A549 (cell line): ENCODE results near the gene FBXL7. TPM values are rescaled to one million over a fixed set of nuclear protein-coding genes. Genes with fewer than 3 reads are reported as not detected.

Source experiments
- ATAC-seq, 2 experiments: fragments of 200-7000 bp in 1 of 2; fragments of >200 bp in 1 of 2; cut with Nextera tagmentation in 1 of 2; cut with Tn5 transposase in 1 of 2; 3 replicates each; pipeline versions ENCODE4 v1.8.0 to v1.9.1; 2018 to 2020; ENCODE audit warnings: mild to moderate bottlenecking in 1 of 2, moderate library complexity in 1 of 2
- CTCF ChIA-PET: fragments of 300-600 bp; sonication (Branson Sonifier 250); formaldehyde crosslinking; extraction: SDS; loops from one replicate; lab custom pipeline; 2021; ENCODE audit warnings: antibody characterized with exemption, inconsistent platforms; lab: Yijun Ruan, JAX
- POLR2A ChIA-PET: fragments of 350-600 bp; formaldehyde crosslinking; extraction: SDS; loops from one replicate; lab custom pipeline; 2021; ENCODE audit warnings: antibody characterized with exemption, inconsistent platforms; lab: Yijun Ruan, JAX
- DNase-seq, 2 experiments: peaks; one replicate each; pipeline versions ENCODE4 v3.0.0 to v3.0.0-alpha.2; 2011 to 2016; ENCODE audit warnings: low read depth in 1 of 2, low spot score in 1 of 2
- FAIRE-seq: peaks from 2 replicates; lab custom pipeline; 2011; peaks lifted over from hg19 to GRCh38; lab: Jason Lieb, UNC
- H3K27ac ChIP-seq, 2 experiments: fragments of >200 bp; sonication (Bioruptor Twin); formaldehyde crosslinking; 3 replicates each; pipeline ENCODE4 v1.5.1; 2016 to 2017
- H3K4me1 ChIP-seq: fragments of >200 bp; sonication (Bioruptor Twin); formaldehyde crosslinking; 3 replicates; pipeline ENCODE4 v1.6.1; 2016
- H3K4me2 ChIP-seq: fragments of >200 bp; sonication (Bioruptor Twin); formaldehyde crosslinking; 3 replicates; pipeline ENCODE4 v1.6.1; 2016
- H3K4me3 ChIP-seq: fragments of >200 bp; sonication (Bioruptor Twin); formaldehyde crosslinking; 3 replicates; pipeline ENCODE4 v1.5.1; 2016
- H3K9me3 ChIP-seq: fragments of >200 bp; sonication (Bioruptor Twin); formaldehyde crosslinking; 3 replicates; pipeline ENCODE4 v1.6.1; 2016
- CBX8 ChIP-seq: fragments of 200-600 bp; sonication (generic); IDR thresholded peaks from 2 replicates; pipeline ENCODE4 v1.6.1; 2016
- CHD2 ChIP-seq: fragments of 150-350 bp; IDR thresholded peaks from 2 replicates; pipeline ENCODE4 v1.6.1; 2014; ENCODE audit warnings: low read length; ENCODE audit not compliant: partially characterized antibody
- E2F6 ChIP-seq: IDR thresholded peaks from 2 replicates; pipeline ENCODE4 v1.6.1; 2012; ENCODE audit warnings: low read depth, borderline replicate concordance
- EP300 ChIP-seq, 2 experiments: fragments of >200 bp; sonication (Bioruptor Twin); formaldehyde crosslinking; IDR thresholded peaks; 2 replicates in 1 of 2; 3 replicates in 1 of 2; pipeline ENCODE4 v1.6.1; 2016 to 2017
- FOSB ChIP-seq: fragments of 250-450 bp; sonication (Bioruptor Pico); IDR thresholded peaks from 2 replicates; pipeline ENCODE4 v1.5.0; 2020; ENCODE audit warnings: mild to moderate bottlenecking, moderate library complexity
- HDAC2 ChIP-seq: fragments of 200-600 bp; sonication (generic); IDR thresholded peaks from 2 replicates; pipeline ENCODE4 v1.6.1; 2016
- MAFK ChIP-seq: fragments of 450-650 bp; IDR thresholded peaks from 2 replicates; pipeline ENCODE4 v1.6.1; 2014; ENCODE audit not compliant: partially characterized antibody
- NFE2L2 ChIP-seq: fragments of 150-350 bp; conservative IDR thresholded peaks from 2 replicates; pipeline ENCODE4 v1.6.1; 2014; ENCODE audit warnings: low read length
- NPAS2 ChIP-seq: fragments of 250-450 bp; sonication (Bioruptor Pico); IDR thresholded peaks from 2 replicates; pipeline ENCODE4 v1.8.0; 2022; ENCODE audit warnings: mild to moderate bottlenecking, moderate library complexity, borderline replicate concordance
- NR3C1 ChIP-seq: fragments of >200 bp; sonication (Bioruptor Twin); formaldehyde crosslinking; IDR thresholded peaks from 3 replicates; pipeline ENCODE4 v1.6.1; 2017
- PHF8 ChIP-seq: fragments of 200-600 bp; sonication (generic); IDR thresholded peaks from 2 replicates; pipeline ENCODE4 v1.6.1; 2016; ENCODE audit warnings: low read depth, mild to moderate bottlenecking, antibody characterized with exemption, moderate library complexity, borderline replicate concordance
- POLR2A ChIP-seq: IDR thresholded peaks from 2 replicates; pipeline ENCODE4 v1.6.1; 2012; ENCODE audit warnings: mild to moderate bottlenecking, low read length
- POLR2AphosphoS2 ChIP-seq: conservative IDR thresholded peaks from 2 replicates; pipeline ENCODE4 v1.6.1; 2012; ENCODE audit warnings: low read length, improper control_type of control experiment, inconsistent platforms
- RAD21 ChIP-seq, 2 experiments: fragments of >200 bp in 1 of 2; sonication (Bioruptor Twin) in 1 of 2; formaldehyde crosslinking in 1 of 2; IDR thresholded peaks in 1 of 2; conservative IDR thresholded peaks in 1 of 2; 2 replicates in 1 of 2; 3 replicates in 1 of 2; pipeline ENCODE4 v1.6.1; 2012 to 2018; ENCODE audit warnings: inconsistent platforms in 1 of 2
- RARB ChIP-seq: fragments of 250-450 bp; sonication (Bioruptor Pico); IDR thresholded peaks from 2 replicates; pipeline ENCODE4 v1.8.0; 2021; ENCODE audit warnings: mild to moderate bottlenecking, moderate library complexity
- REST ChIP-seq: fragments of 200-600 bp; sonication (generic); IDR thresholded peaks from 2 replicates; pipeline ENCODE4 v1.6.1; 2016; ENCODE audit warnings: antibody characterized with exemption, mild to moderate bottlenecking, moderate library complexity
- SMC3 ChIP-seq: fragments of >200 bp; sonication (Bioruptor Twin); formaldehyde crosslinking; IDR thresholded peaks from 3 replicates; pipeline ENCODE4 v1.6.1; 2018; ENCODE audit warnings: inconsistent platforms
- TFCP2L1 ChIP-seq: fragments of 250-450 bp; sonication (Bioruptor Pico); IDR thresholded peaks from 2 replicates; pipeline ENCODE4 v1.5.0; 2021; ENCODE audit warnings: mild to moderate bottlenecking
- USF2 ChIP-seq: fragments of 450-650 bp; IDR thresholded peaks from 2 replicates; pipeline ENCODE4 v1.6.1; 2014; ENCODE audit warnings: antibody characterized with exemption
- WGBS: methylation state at CpG from one replicate; pipeline ENCODE4 v1.1.6; 2017; ENCODE audit errors: missing lambda C conversion rate; 5-methylcytosine and 5-hydroxymethylcytosine counted together
- polyA plus RNA-seq, 4 experiments: library from polyadenylated mRNA; depleted of rRNA in 3 of 4; stranded (reverse); fragments of >200 nt; fragmentation: RNase III in 1 of 4; extraction: RNeasy Plus Mini Kit Qiagen cat#74134 plus additional on column Dnase treatment in 1 of 4; gene quantifications; 2 replicates in 3 of 4; 3 replicates in 1 of 4; pipeline ENCODE4 v1.2.3, GENCODE V29; 2011 to 2017

FBXL7 gene
- polyA plus RNA-seq, 2 of the 4 experiments (the other 2 are of a cell fraction) = 0.90 to 1.7 TPM

GRCh38 chr5:15746833-15747232 lies 246.9 kb downstream of the FBXL7 start (continued):
- TF ChIP-seq EP300 (IDR thresholded peaks at IDR 0.05) (no peak), CBX8 (no peak), E2F6 (no peak), HDAC2 (no peak), FOSB (CRISPR knock-in tag) (no peak), USF2 (no peak)
- TF ChIP-seq, all 56 proteins: peak for 0

- H3K4me2 ChIP-seq = no peak overlapping the region
- DNase-seq (no peak), FAIRE-seq (no peak), ATAC-seq (no peak)
- CTCF ChIA-PET = no interaction called here
- no peaks in the 10 kb centered on the region; the same call in 2 of the 3 replicates for H3K9me3 ChIP-seq
- H3K4me3 ChIP-seq = no peak overlapping the region
- POLR2A ChIA-PET = no interaction called here
- TF ChIP-seq NR3C1 (no peak), MAFK (no peak), NPAS2 (CRISPR knock-in tag) (no peak), SMC3 (no peak), FOSB (CRISPR knock-in tag) (no peak), USF2 (no peak), CHD2 (no peak), RAD21 (conservative IDR thresholded peaks at IDR 0.05 in 1 of 2, IDR thresholded peaks at IDR 0.05 in 1 of 2) (no peak), PHF8 (no peak), RARB (CRISPR knock-in tag) (no peak), POLR2A (no peak), E2F6 (no peak), NFE2L2 (no peak), TFCP2L1 (CRISPR knock-in tag) (no peak), REST (no peak), POLR2AphosphoS2 (no peak)
- 11% methylated on average over 2 of the region's 2 CpGs for WGBS
- no peak overlapping the region for H3K27ac ChIP-seq
- no peaks in the 10 kb centered on the region for H3K4me1 ChIP-seq
These were observed 248.3 kb downstream of the FBXL7 start for GRCh38 chr5:15748266-15748665.
